Inflammatory macrophage (primary cell): ENCODE results near the gene DIAPH3.

Source experiments
- DNase-seq, 2 donors: peaks; one replicate each; pipeline ENCODE4 v3.0.0-alpha.2; 2020 to 2022

Gene DIAPH3

GRCh38 chr13:59951011-59951410, 212.7 kb downstream of the DIAPH3 start:
- peak; percentile 24 to 43 for DNase-seq

GRCh38 chr13:59950266-59950665, 213.5 kb downstream of the DIAPH3 start:
- no peak for DNase-seq

GRCh38 chr13:59948686-59949085, 215.0 kb downstream of the DIAPH3 start:
- DNase-seq: no peak

- DNase-seq: no peak
Observed at GRCh38 chr13:59946944-59947343, 216.8 kb downstream of the DIAPH3 start.

GRCh38 chr13:59931621-59932020, 232.1 kb downstream of the DIAPH3 start:
- DNase-seq: no peak

GRCh38 chr13:59924256-59924655, 239.5 kb downstream of the DIAPH3 start:
- no peak for DNase-seq

- DNase-seq: no peak
Observed at GRCh38 chr13:59915252-59915651, 248.5 kb downstream of the DIAPH3 start.

- DNase-seq: no peak
Observed at GRCh38 chr13:59914556-59914955, 249.2 kb downstream of the DIAPH3 start.

GRCh38 chr13:59906413-59907049, 257.2 kb downstream of the DIAPH3 start:
- DNase-seq: no peak

- DNase-seq: no peak
Observed at GRCh38 chr13:59901191-59901590, 262.5 kb downstream of the DIAPH3 start.

GRCh38 chr13:59898066-59898465, 265.7 kb downstream of the DIAPH3 start:
- no peak for DNase-seq

GRCh38 chr13:59893266-59893665, 270.5 kb downstream of the DIAPH3 start:
- no peak for DNase-seq

- no peak for DNase-seq
Observed at GRCh38 chr13:59891053-59891452, 272.7 kb downstream of the DIAPH3 start.

GRCh38 chr13:59890054-59890453, 273.7 kb downstream of the DIAPH3 start:
- no peak for DNase-seq

- no peak for DNase-seq
Observed at GRCh38 chr13:59888408-59888807, 275.3 kb downstream of the DIAPH3 start.

- DNase-seq: no peak
Observed at GRCh38 chr13:59885076-59885475, 278.7 kb downstream of the DIAPH3 start.

GRCh38 chr13:59883885-59884284, 279.8 kb downstream of the DIAPH3 start:
- no peak for DNase-seq

- DNase-seq: no peak
Observed at GRCh38 chr13:59880468-59880867, 283.3 kb downstream of the DIAPH3 start.

- no peak for DNase-seq
Observed at GRCh38 chr13:59879281-59879680, 284.4 kb downstream of the DIAPH3 start.

GRCh38 chr13:59877933-59878332, 285.8 kb downstream of the DIAPH3 start:
- no peak for DNase-seq

GRCh38 chr13:59874973-59875372, 288.8 kb downstream of the DIAPH3 start:
- DNase-seq: no peak

GRCh38 chr13:59873856-59874255, 289.9 kb downstream of the DIAPH3 start:
- no peak for DNase-seq

GRCh38 chr13:59873309-59873708, 290.4 kb downstream of the DIAPH3 start:
- no peak for DNase-seq

- no peak for DNase-seq
Observed at GRCh38 chr13:59867867-59868266, 295.9 kb downstream of the DIAPH3 start.

GRCh38 chr13:59865398-59865797, 298.3 kb downstream of the DIAPH3 start:
- no peak for DNase-seq
